ENCODE data around the gene ARMC5.

ARMC5 gene

GRCh38 chr16:31453255-31454204 lies 5.8 kb upstream of the ARMC5 start:
- TF ChIP-seq CTCF (IDR thresholded peaks at IDR 0.05; ENCODE audit: low read depth, low read length): no peak
- in situ Hi-C loops (cut with HindIII; ENCODE audit: low sequenced_read_pairs): loop anchor here (25.0 kb wide), 1 partner anchor 266 kb away; the partner anchor contains the start of gene FUS
- peak; percentile 26 for DNase-seq (ENCODE audit: low read depth, low spot score)
- H3K4me3 ChIP-seq (ENCODE audit: low read depth, low read length): no peak overlapping the region

- in situ Hi-C loops (cut with HindIII; ENCODE audit: low sequenced_read_pairs): loop anchor here (25.0 kb wide), 1 partner anchor 268 kb away; the partner anchor contains the start of gene FUS
- peak; percentile 31 for TF ChIP-seq CTCF (IDR thresholded peaks at IDR 0.05; ENCODE audit: low read depth, low read length)
- DNase-seq (ENCODE audit: low read depth, low spot score): no peak
- no peak overlapping the region for H3K4me3 ChIP-seq (ENCODE audit: low read depth, low read length)
These were observed 3.5 kb upstream of the ARMC5 start for GRCh38 chr16:31455601-31456314.

GRCh38 chr16:31456988-31457360 lies 2.3 kb upstream of the ARMC5 start:
- DNase-seq (ENCODE audit: low read depth, low spot score): no peak
- H3K4me3 ChIP-seq (ENCODE audit: low read depth, low read length): no peak overlapping the region
- in situ Hi-C loops (cut with HindIII; ENCODE audit: low sequenced_read_pairs): loop anchor here (25.0 kb wide), 1 partner anchor 270 kb away; the partner anchor contains the start of gene FUS
- no peak for TF ChIP-seq CTCF (IDR thresholded peaks at IDR 0.05; ENCODE audit: low read depth, low read length)

GRCh38 chr16:31458073-31458843 lies 1.0 kb upstream of the ARMC5 start:
- peak; percentile 51 for DNase-seq (ENCODE audit: low read depth, low spot score)

GRCh38 chr16:31459687-31460581 lies 633 bp downstream of the ARMC5 start:
- in situ Hi-C loops (cut with HindIII; ENCODE audit: low sequenced_read_pairs): loop anchor here (25.0 kb wide), 1 partner anchor 273 kb away; the partner anchor contains the start of gene FUS
- H3K4me3 ChIP-seq (ENCODE audit: low read depth, low read length): peak overlapping the region; percentile 62
- DNase-seq (ENCODE audit: low read depth, low spot score): peak; percentile 99
- TF ChIP-seq CTCF (IDR thresholded peaks at IDR 0.05; ENCODE audit: low read depth, low read length): no peak

More at GRCh38 chr16:31458073-31458843, 1.0 kb upstream of the ARMC5 start:
- H3K4me3 ChIP-seq (ENCODE audit: low read depth, low read length): peak overlapping the region; percentile 62
- TF ChIP-seq CTCF (IDR thresholded peaks at IDR 0.05; ENCODE audit: low read depth, low read length): no peak
- in situ Hi-C loops (cut with HindIII; ENCODE audit: low sequenced_read_pairs): loop anchor here (25.0 kb wide), 1 partner anchor 271 kb away; the partner anchor contains the start of gene FUS

Measured in astrocyte of the spinal cord (primary cell).